ENCODE results near the gene RBP4. TPM values are rescaled to one million over a fixed set of nuclear protein-coding genes. Genes with fewer than 3 reads are reported as not detected.

RBP4 gene
- total and polyA plus RNA-seq, 2 experiments from 2014 or later, result 0.86 TPM; not detected in 1

DNA sequence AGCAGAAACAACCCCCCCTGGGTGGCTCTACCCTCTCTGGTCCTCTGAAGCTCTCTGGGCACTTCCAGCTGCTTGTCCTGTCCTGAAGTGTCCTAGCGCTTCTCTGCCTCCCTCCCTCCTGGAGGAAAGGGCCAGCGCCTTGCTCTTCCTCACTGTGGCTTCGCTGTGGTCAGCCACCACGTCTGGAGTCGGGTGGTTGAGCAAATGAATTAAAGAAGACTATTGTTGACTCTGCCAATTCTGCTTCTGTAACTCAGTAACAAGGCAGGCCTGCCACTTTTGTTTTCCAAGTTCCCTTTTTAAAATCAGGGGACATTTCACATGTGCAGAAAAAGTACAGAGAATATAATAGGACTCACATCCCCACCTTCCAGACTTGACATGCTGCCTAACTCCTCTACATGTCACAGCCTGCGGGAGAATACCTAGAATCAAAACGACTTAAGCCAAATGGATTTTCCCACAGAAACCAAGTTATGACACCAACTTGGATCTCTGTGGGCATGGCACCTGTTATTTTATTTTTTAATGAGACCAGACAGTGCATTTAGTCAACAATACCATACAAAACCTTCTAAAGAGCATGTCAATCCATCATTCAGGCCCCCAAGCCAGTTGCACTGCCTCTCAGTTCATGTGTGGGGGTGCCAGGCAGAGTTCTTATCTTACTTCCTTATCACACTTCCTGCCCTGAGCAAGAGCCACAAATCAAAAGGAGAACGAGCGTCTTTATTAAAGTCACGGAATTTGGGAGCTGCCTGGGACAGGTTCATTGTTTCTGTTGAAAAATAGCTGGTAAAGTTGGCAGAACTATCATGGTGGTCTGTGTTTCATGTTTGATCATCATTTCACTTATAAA is 27.8 kb downstream of the RBP4 start:
- TF ChIP-seq CTCF (IDR thresholded peaks at IDR 0.05; ENCODE audit: low read depth, low read length), result no peak
- Histone ChIP-seq H3K36me3 (no peaks in the 10 kb centered on the region), H3K9me3 (ENCODE audit: low read depth) (no peaks in the 10 kb centered on the region), H3K27ac (no peak overlapping the region), H3K27me3 (peaks cover 45% of the 10 kb centered on the region), H3K4me1 (ENCODE audit: low read depth) (no peaks in the 10 kb centered on the region), H3K4me3 (no peak overlapping the region)
- DNase-seq (ENCODE audit: low read depth in 1 of 2, low spot score in 1 of 2), result no peak

DNA sequence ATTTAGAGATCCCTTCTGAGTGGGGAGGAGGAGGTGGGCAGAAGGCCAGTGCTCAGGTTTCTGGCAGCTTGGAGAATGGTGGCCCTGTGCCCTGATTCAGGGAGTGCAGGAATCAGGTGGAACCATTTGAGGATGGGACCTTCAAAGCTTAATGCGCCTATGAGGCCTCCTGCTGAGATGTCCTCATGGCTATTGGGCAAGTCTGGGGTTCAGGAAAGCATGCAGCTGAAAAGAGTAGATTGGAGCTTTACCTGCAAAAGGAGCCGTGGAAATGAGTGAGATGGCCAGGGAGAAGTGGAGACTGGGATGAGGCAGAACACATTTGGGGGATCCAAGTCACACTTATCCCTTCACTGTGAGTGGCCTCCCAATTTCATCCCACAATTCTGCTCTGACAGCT is 28.4 kb downstream of the RBP4 start:
- DNase-seq (ENCODE audit: low read depth in 1 of 2, low spot score in 1 of 2), result no peak
- H3K4me3 ChIP-seq, result no peak overlapping the region
- no peaks in the 10 kb centered on the region for H3K4me1 ChIP-seq (ENCODE audit: low read depth)
- no peaks in the 10 kb centered on the region for H3K36me3 ChIP-seq
- TF ChIP-seq CTCF (IDR thresholded peaks at IDR 0.05; ENCODE audit: low read depth, low read length), result no peak
- H3K9me3 ChIP-seq (ENCODE audit: low read depth), result no peaks in the 10 kb centered on the region
- no peak overlapping the region for H3K27ac ChIP-seq
- peaks cover 51% of the 10 kb centered on the region for H3K27me3 ChIP-seq

GRCh38 chr10:93570383-93570782 is 30.7 kb downstream of the RBP4 start:
- Histone ChIP-seq H3K27me3 (peaks cover 74% of the 10 kb centered on the region), H3K27ac (no peak overlapping the region), H3K36me3 (no peaks in the 10 kb centered on the region), H3K4me1 (ENCODE audit: low read depth) (no peaks in the 10 kb centered on the region), H3K4me3 (no peak overlapping the region), H3K9me3 (ENCODE audit: low read depth) (no peaks in the 10 kb centered on the region)
- no peak for TF ChIP-seq CTCF (IDR thresholded peaks at IDR 0.05; ENCODE audit: low read depth, low read length)
- DNase-seq (ENCODE audit: low read depth in 1 of 2, low spot score in 1 of 2), result no peak

DNA sequence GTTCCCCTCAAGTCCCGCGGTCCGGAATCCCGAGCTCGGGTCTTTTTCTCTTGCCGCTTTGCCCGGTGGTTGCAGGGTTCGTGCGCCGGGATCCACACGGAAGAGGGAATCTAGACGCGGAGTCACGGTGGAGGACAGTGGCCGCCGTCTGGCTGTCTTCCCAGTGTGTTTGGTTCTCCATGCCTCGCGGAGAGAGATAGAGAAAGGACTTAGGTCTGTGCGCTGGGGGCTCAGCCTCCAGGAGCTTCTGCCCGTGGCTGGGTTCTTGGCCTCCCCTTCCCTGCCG is 33.0 kb downstream of the RBP4 start:
- Histone ChIP-seq H3K4me3 (no peak overlapping the region), H3K36me3 (no peaks in the 10 kb centered on the region), H3K9me3 (ENCODE audit: low read depth) (no peaks in the 10 kb centered on the region), H3K27ac (no peak overlapping the region), H3K4me1 (ENCODE audit: low read depth) (no peaks in the 10 kb centered on the region), H3K27me3 (peaks cover 96% of the 10 kb centered on the region)
- peak in 1 of 2 donors; percentile 11 for DNase-seq (ENCODE audit: low read depth in 1 of 2, low spot score in 1 of 2)
- TF ChIP-seq CTCF (IDR thresholded peaks at IDR 0.05; ENCODE audit: low read depth, low read length), result no peak

DNA sequence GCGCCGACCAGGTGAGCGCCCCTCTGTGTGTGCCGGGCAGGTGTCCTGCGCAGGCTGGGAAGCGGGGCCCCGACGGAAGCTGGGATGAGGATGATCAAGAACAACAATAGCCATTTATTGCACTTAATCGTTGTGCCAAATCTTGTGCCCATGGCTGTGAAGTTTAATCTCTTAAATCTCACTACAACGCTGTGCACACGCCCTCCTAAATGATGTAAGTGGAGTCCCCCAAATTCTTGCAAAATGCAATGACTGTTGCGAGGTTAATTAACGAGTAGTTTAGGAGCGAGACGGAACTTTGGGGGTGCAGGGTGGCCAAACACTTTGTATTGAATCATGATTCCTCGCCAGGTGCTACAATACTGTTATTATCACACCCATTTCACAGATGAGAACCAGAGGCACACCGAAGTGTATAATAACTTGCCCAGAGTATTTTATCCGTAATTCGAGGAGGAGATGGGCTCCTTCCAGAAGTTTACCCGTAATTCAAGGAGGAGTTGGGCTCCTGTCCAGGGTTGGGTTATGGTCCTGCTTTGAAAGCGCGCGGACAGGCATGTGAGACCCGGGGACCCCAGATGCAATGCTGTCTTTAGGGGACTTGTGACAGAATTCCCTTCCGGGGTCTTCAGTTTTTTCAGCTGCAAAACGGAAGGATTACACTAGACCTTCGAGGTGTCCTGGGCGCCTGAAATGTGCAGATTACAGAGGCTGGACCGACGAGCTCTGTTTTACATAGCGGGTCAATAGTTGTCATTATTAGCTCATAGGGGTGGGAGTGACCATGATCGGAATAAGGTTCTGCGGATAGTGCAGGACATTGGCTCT is 33.5 kb downstream of the RBP4 start:
- H3K9me3 ChIP-seq (ENCODE audit: low read depth), result no peaks in the 10 kb centered on the region
- H3K27me3 ChIP-seq, result peaks cover 98% of the 10 kb centered on the region
- no peak for TF ChIP-seq CTCF (IDR thresholded peaks at IDR 0.05; ENCODE audit: low read depth, low read length)
- no peak for DNase-seq (ENCODE audit: low read depth in 1 of 2, low spot score in 1 of 2)
- H3K36me3 ChIP-seq, result no peaks in the 10 kb centered on the region
- H3K4me3 ChIP-seq, result peak overlapping the region; percentile 20
- H3K27ac ChIP-seq, result no peak overlapping the region
- no peaks in the 10 kb centered on the region for H3K4me1 ChIP-seq (ENCODE audit: low read depth)
